Measurements from ENCODE around the gene HNF1B.

The HNF1B gene

DNA sequence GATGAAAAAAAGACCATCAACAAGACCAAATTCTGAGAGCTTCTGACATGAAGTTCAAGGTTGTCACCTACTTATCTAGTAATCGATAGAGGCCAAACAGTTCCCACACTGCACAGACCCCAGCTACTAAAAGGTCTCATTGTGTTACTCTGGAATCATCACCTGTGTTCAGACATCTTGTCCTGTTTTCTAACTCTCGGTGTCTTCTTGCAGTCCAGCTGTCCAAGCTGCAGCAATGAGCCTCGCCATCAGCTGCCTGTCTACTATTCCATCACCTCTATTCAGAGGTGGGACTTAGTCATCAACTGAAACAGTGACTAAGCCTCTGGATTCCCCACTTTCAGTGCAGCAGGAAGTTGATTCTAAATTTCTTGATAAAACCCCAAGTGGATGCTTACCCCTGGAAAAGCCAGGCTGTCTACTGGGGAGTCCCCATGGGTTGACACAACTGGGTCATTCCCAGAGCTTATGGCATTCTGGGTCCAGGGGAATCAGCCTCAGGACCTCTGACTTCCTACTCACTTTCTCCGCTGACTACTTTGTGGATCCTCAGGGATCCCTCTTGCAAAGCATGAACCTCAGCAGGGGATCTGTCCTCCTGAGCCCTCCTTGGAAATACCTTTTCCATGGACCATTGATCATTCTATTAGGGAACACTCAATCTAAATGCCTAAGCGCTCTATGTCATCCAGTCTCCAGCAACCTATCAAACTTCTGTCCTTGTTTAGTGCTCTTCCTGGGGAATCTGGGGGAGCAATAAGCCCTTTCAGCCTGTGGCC lies 46.5 kb downstream of the HNF1B start:
- Histone ChIP-seq H3K9me3 (ENCODE audit: control insufficient read depth, insufficient read depth, low read length) (no peaks in the 10 kb centered on the region), H3K4me2 (ENCODE audit: low read length) (no peak overlapping the region)
- no peak for TF ChIP-seq EZH2phosphoT487 (IDR thresholded peaks at IDR 0.05; ENCODE audit: borderline replicate concordance, low read length)

DNA sequence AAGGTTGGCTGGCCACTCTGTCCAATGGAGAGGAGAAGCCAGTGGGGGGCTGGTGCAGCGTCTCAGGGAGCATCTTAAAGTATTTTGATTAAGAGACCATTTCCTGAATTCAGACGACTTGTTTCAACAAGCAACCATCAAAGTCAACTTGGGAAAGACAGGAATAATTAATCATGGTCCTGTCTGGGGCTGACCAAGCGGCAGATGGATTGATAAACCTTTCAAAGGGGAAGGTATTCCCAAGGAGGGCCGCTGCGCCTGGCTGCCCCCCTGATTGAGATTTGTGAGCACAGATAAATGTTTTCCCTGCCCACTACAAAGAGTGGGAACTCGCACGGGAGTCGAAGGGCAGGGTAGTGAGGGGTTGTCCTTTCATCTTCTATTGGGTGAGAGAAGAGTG lies 47.5 kb downstream of the HNF1B start:
- no peak for TF ChIP-seq CTCF (IDR thresholded peaks at IDR 0.05; ENCODE audit: low read depth, low read length, poor library complexity, severe bottlenecking)
- TF ChIP-seq EZH2phosphoT487 (IDR thresholded peaks at IDR 0.05; ENCODE audit: borderline replicate concordance, low read length), result no peak
- peaks cover 2% of the 10 kb centered on the region; the same call in 1 of the 2 replicates for H3K27me3 ChIP-seq (ENCODE audit: control insufficient read depth, low read length)
- H3K4me2 ChIP-seq (ENCODE audit: low read length), result no peak overlapping the region
- no peaks in the 10 kb centered on the region for H4K20me1 ChIP-seq (ENCODE audit: control insufficient read depth, insufficient read depth, low read depth, low read length)
- no peak overlapping the region for H3K4me3 ChIP-seq (ENCODE audit: low read length)
- no peaks in the 10 kb centered on the region for H3F3A ChIP-seq (ENCODE audit: control insufficient read depth, insufficient read depth)
- no peaks in the 10 kb centered on the region for H3K9me3 ChIP-seq (ENCODE audit: control insufficient read depth, insufficient read depth, low read length)
- no peaks in the 10 kb centered on the region for H3K4me1 ChIP-seq (ENCODE audit: control insufficient read depth, low read length)
- no peak overlapping the region for H3K27ac ChIP-seq (ENCODE audit: low read depth, low read length)
- H3K9me2 ChIP-seq (replicated peaks; ENCODE audit: control insufficient read depth, low read length), result no peaks in the 10 kb centered on the region
- H3K36me3 ChIP-seq (ENCODE audit: control insufficient read depth, low read length), result no peaks in the 10 kb centered on the region
- H3K79me2 ChIP-seq (ENCODE audit: control insufficient read depth, low read length), result no peaks in the 10 kb centered on the region

More for the DNA sequence above, 46.5 kb downstream of the HNF1B start:
- no peaks in the 10 kb centered on the region; the same call in 1 of the 2 replicates for H4K20me1 ChIP-seq (ENCODE audit: control insufficient read depth, insufficient read depth, low read depth, low read length)
- no peaks in the 10 kb centered on the region for H3K79me2 ChIP-seq (ENCODE audit: control insufficient read depth, low read length)
- H3K36me3 ChIP-seq (ENCODE audit: control insufficient read depth, low read length), result no peaks in the 10 kb centered on the region
- H3K27ac ChIP-seq (ENCODE audit: low read depth, low read length), result no peak overlapping the region
- no peak overlapping the region for H3K4me3 ChIP-seq (ENCODE audit: low read length)
- no peaks in the 10 kb centered on the region for H3F3A ChIP-seq (ENCODE audit: control insufficient read depth, insufficient read depth)
- H3K4me1 ChIP-seq (ENCODE audit: control insufficient read depth, low read length), result no peaks in the 10 kb centered on the region
- H3K27me3 ChIP-seq (ENCODE audit: control insufficient read depth, low read length), result peaks cover 8% of the 10 kb centered on the region; the same call in 1 of the 2 replicates
- no peaks in the 10 kb centered on the region for H3K9me2 ChIP-seq (replicated peaks; ENCODE audit: control insufficient read depth, low read length)

DNA sequence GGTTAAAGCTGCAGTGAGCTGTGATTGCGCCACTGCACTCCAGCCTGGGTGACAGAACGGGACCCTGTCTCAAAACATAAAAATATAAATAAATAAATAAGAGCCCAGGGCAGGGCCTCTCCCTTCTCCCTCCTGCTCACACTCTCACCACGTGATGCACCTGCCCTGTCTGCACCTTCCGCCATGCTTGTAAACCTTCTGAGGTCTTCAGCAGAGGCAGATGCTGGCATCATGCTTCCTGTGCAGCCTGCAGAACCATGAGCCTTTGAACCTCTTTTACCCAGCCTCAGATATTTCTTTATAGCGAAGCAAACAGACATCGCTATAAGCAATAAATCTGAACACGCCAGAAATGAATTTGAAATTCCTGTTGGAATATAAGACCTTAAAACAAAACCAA lies 48.5 kb downstream of the HNF1B start:
- H3K9me3 ChIP-seq (ENCODE audit: control insufficient read depth, insufficient read depth, low read length), result no peaks in the 10 kb centered on the region
- H3K4me2 ChIP-seq (ENCODE audit: low read length), result no peak overlapping the region
- no peaks in the 10 kb centered on the region for H3K4me1 ChIP-seq (ENCODE audit: control insufficient read depth, low read length)
- no peak overlapping the region for H3K4me3 ChIP-seq (ENCODE audit: low read length)
- H3K79me2 ChIP-seq (ENCODE audit: control insufficient read depth, low read length), result no peaks in the 10 kb centered on the region
- H3F3A ChIP-seq (ENCODE audit: control insufficient read depth, insufficient read depth), result no peaks in the 10 kb centered on the region
- H3K27me3 ChIP-seq (ENCODE audit: control insufficient read depth, low read length), result peaks cover 2% of the 10 kb centered on the region; the same call in 1 of the 2 replicates
- no peak overlapping the region for H3K27ac ChIP-seq (ENCODE audit: low read depth, low read length)
- H3K9me2 ChIP-seq (replicated peaks; ENCODE audit: control insufficient read depth, low read length), result no peaks in the 10 kb centered on the region
- H4K20me1 ChIP-seq (ENCODE audit: control insufficient read depth, insufficient read depth, low read depth, low read length), result no peaks in the 10 kb centered on the region
- TF ChIP-seq CTCF (IDR thresholded peaks at IDR 0.05; ENCODE audit: low read depth, low read length, poor library complexity, severe bottlenecking) (no peak), EZH2phosphoT487 (IDR thresholded peaks at IDR 0.05; ENCODE audit: borderline replicate concordance, low read length) (no peak)
- H3K36me3 ChIP-seq (ENCODE audit: control insufficient read depth, low read length), result no peaks in the 10 kb centered on the region

DNA sequence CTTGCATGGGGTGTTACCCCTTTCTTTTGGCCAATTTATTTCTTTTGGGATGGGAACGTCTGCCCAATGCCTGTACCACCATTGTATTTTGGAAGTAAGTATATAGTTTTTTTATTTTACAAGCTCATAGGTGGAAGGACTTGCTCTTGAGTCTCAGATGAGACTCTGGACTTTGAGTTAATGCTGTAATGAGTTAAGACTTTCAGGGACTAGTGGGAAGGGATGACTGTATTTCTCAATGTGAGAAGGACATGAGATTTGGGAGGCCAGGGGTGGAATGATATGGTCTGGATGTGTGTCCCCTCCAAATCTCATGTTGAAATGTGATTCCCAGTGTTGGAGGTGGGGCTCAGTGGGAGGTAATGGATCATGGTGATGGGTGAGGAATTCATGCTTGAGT lies 49.1 kb downstream of the HNF1B start:
- no peaks in the 10 kb centered on the region for H3K79me2 ChIP-seq (ENCODE audit: control insufficient read depth, low read length)
- TF ChIP-seq CTCF (IDR thresholded peaks at IDR 0.05; ENCODE audit: low read depth, low read length, poor library complexity, severe bottlenecking), result no peak
- TF ChIP-seq EZH2phosphoT487 (IDR thresholded peaks at IDR 0.05; ENCODE audit: borderline replicate concordance, low read length), result no peak
- no peaks in the 10 kb centered on the region for H3K9me2 ChIP-seq (replicated peaks; ENCODE audit: control insufficient read depth, low read length)
- no peaks in the 10 kb centered on the region for H3K36me3 ChIP-seq (ENCODE audit: control insufficient read depth, low read length)
- H3K4me2 ChIP-seq (ENCODE audit: low read length), result no peak overlapping the region
- H4K20me1 ChIP-seq (ENCODE audit: control insufficient read depth, insufficient read depth, low read depth, low read length), result no peaks in the 10 kb centered on the region
- no peak overlapping the region for H3K27ac ChIP-seq (ENCODE audit: low read depth, low read length)
- H3K27me3 ChIP-seq (ENCODE audit: control insufficient read depth, low read length), result peaks cover 2% of the 10 kb centered on the region; the same call in 1 of the 2 replicates
- no peaks in the 10 kb centered on the region for H3K9me3 ChIP-seq (ENCODE audit: control insufficient read depth, insufficient read depth, low read length)
- H3K4me1 ChIP-seq (ENCODE audit: control insufficient read depth, low read length), result no peaks in the 10 kb centered on the region
- no peak overlapping the region for H3K4me3 ChIP-seq (ENCODE audit: low read length)
- H3F3A ChIP-seq (ENCODE audit: control insufficient read depth, insufficient read depth), result no peaks in the 10 kb centered on the region

Measured in DOHH2 (cell line).